HepG2 (cell line): ENCODE results near the gene PLEKHG5. TPM values are rescaled to one million over a fixed set of nuclear protein-coding genes. Genes with fewer than 3 reads are reported as not detected.

Experiments
- ATRX ChIP-seq: sonication (generic); formaldehyde crosslinking; IDR thresholded peaks from 2 replicates; pipeline ENCODE4 v1.4.0; 2020; ENCODE audit warnings: missing genetic modification reagents, borderline replicate concordance
- DNMT1 ChIP-seq: sonication (generic); formaldehyde crosslinking; IDR thresholded peaks from 2 replicates; pipeline ENCODE4 v1.5.1; 2020; ENCODE audit warnings: mild to moderate bottlenecking, missing genetic modification reagents
- FIP1L1 ChIP-seq: fragments of 200-400 bp; formaldehyde crosslinking; IDR thresholded peaks from 2 replicates; pipeline ENCODE4 v1.6.1; 2018; ENCODE audit warnings: low read depth, mild to moderate bottlenecking, low read length, moderate library complexity, borderline replicate concordance; ENCODE audit not compliant: insufficient read depth
- HMG20B ChIP-seq: conservative IDR thresholded peaks from 2 replicates; pipeline ENCODE4 v1.6.1; 2016; ENCODE audit warnings: missing genetic modification reagents, missing compliant biosample characterization
- KDM3A ChIP-seq: IDR thresholded peaks from 2 replicates; pipeline ENCODE4 v1.6.1; 2018; ENCODE audit warnings: low read depth, missing compliant biosample characterization
- MXD4 ChIP-seq: IDR thresholded peaks from 2 replicates; pipeline ENCODE4 v1.6.1; 2016; ENCODE audit warnings: mild to moderate bottlenecking, missing biosample characterization, missing genetic modification reagents
- NR3C1 ChIP-seq: sonication (generic); formaldehyde crosslinking; IDR thresholded peaks from 2 replicates; pipeline ENCODE4 v1.4.0; 2020; ENCODE audit warnings: missing genetic modification reagents
- RBAK ChIP-seq: sonication (generic); formaldehyde crosslinking; IDR thresholded peaks from 2 replicates; pipeline ENCODE4 v1.5.1; 2020; ENCODE audit warnings: mild to moderate bottlenecking, missing genetic modification reagents
- SRSF9 ChIP-seq: fragments of 200-400 bp; formaldehyde crosslinking; IDR thresholded peaks from 2 replicates; pipeline ENCODE4 v1.6.1; 2018; ENCODE audit warnings: borderline replicate concordance, mild to moderate bottlenecking, low read depth, low read length; ENCODE audit not compliant: insufficient read depth, poor library complexity, severe bottlenecking
- THAP11 ChIP-seq: IDR thresholded peaks from 2 replicates; pipeline ENCODE4 v1.6.1; 2016; ENCODE audit warnings: missing biosample characterization, missing genetic modification reagents
- ZFP36 ChIP-seq: fragments of 150-350 bp; IDR thresholded peaks from 2 replicates; pipeline ENCODE4 v1.6.1; 2018; ENCODE audit warnings: borderline replicate concordance, low read length, low read depth; ENCODE audit not compliant: partially characterized antibody
- ZFP36L2 ChIP-seq: sonication (generic); formaldehyde crosslinking; IDR thresholded peaks from 2 replicates; pipeline ENCODE4 v1.4.0; 2020; ENCODE audit warnings: missing genetic modification reagents
- ZNF33B ChIP-seq: sonication (generic); formaldehyde crosslinking; IDR thresholded peaks from 2 replicates; pipeline ENCODE4 v1.5.1; 2020; ENCODE audit warnings: mild to moderate bottlenecking, missing genetic modification reagents
- ZNF441 ChIP-seq: sonication (generic); formaldehyde crosslinking; IDR thresholded peaks from 2 replicates; pipeline ENCODE4 v1.7.0; 2021; ENCODE audit warnings: missing genetic modification reagents, borderline replicate concordance
- ZNF564 ChIP-seq: sonication (generic); formaldehyde crosslinking; IDR thresholded peaks from 2 replicates; pipeline ENCODE4 v1.8.1; 2023; ENCODE audit warnings: mild to moderate bottlenecking, missing genetic modification reagents
- ZNF724P ChIP-seq: sonication (generic); formaldehyde crosslinking; IDR thresholded peaks from 2 replicates; pipeline ENCODE4 v1.8.0; 2022; ENCODE audit warnings: missing genetic modification reagents, borderline replicate concordance
- ZNF75D ChIP-seq: sonication (generic); formaldehyde crosslinking; IDR thresholded peaks from 2 replicates; pipeline ENCODE4 v1.8.1; 2023; ENCODE audit warnings: missing genetic modification reagents, mild to moderate bottlenecking, borderline replicate concordance
- ZNF773 ChIP-seq: sonication (generic); formaldehyde crosslinking; IDR thresholded peaks from 2 replicates; pipeline ENCODE4 v1.4.0; 2020; ENCODE audit warnings: missing genetic modification reagents, borderline replicate concordance
- ZSCAN9 ChIP-seq: IDR thresholded peaks from 2 replicates; pipeline ENCODE4 v1.6.1; 2016; ENCODE audit warnings: borderline replicate concordance
- polyA plus RNA-seq, 8 experiments: library from polyadenylated mRNA; depleted of rRNA in 3 of 8; stranded (reverse) in 7 of 8; unstranded in 1 of 8; fragments of >200 nt; fragmentation: Illumina TruSeq in 4 of 8; extraction: Trizol in 4 of 8; gene quantifications; 2 replicates each; pipeline versions ENCODE4 v1.2.1 to v1.2.3, GENCODE V29; 2011 to 2016; ENCODE audit warnings: low read depth in 4 of 8, missing spikeins in 1 of 8, mixed read lengths in 1 of 8; ENCODE audit not compliant: insufficient read depth in 1 of 8
- total RNA-seq, 5 experiments: library from RNA; depleted of rRNA; stranded (reverse); fragments of >200 nt; fragmentation: Illumina TruSeq; extraction: Trizol; gene quantifications; 2 replicates each; pipeline ENCODE4 v1.2.3, GENCODE V29; 2016; ENCODE audit warnings: low read depth in 1 of 5
- TF ChIP-seq, protein P1 (sequence below): sonication (generic); formaldehyde crosslinking; IDR thresholded peaks from 2 replicates; pipeline ENCODE4 v1.4.0; 2020; ENCODE audit warnings: missing genetic modification reagents
- TF ChIP-seq, protein P2 (sequence below): sonication (generic); formaldehyde crosslinking; IDR thresholded peaks from 2 replicates; pipeline ENCODE4 v1.9.0; 2021; ENCODE audit warnings: missing genetic modification reagents, borderline replicate concordance
- TF ChIP-seq, protein P3 (sequence below): sonication (generic); formaldehyde crosslinking; IDR thresholded peaks from 2 replicates; pipeline ENCODE4 v1.4.0; 2020; ENCODE audit warnings: mild to moderate bottlenecking, low read depth, missing genetic modification reagents
- TF ChIP-seq, protein P4 (sequence below): sonication (generic); formaldehyde crosslinking; IDR thresholded peaks from 2 replicates; pipeline ENCODE4 v1.4.0; 2020; ENCODE audit warnings: low read depth, mild to moderate bottlenecking, missing genetic modification reagents
- TF ChIP-seq, protein P5 (sequence below): sonication (generic); formaldehyde crosslinking; IDR thresholded peaks from 2 replicates; pipeline ENCODE4 v1.4.0; 2020; ENCODE audit warnings: missing genetic modification reagents

The PLEKHG5 gene
- total and polyA plus RNA-seq, 2 of the 13 experiments (the other 11 are each of a cell fraction or from before 2014, with no cell fraction given), result 1.9 to 3.5 TPM

DNA sequence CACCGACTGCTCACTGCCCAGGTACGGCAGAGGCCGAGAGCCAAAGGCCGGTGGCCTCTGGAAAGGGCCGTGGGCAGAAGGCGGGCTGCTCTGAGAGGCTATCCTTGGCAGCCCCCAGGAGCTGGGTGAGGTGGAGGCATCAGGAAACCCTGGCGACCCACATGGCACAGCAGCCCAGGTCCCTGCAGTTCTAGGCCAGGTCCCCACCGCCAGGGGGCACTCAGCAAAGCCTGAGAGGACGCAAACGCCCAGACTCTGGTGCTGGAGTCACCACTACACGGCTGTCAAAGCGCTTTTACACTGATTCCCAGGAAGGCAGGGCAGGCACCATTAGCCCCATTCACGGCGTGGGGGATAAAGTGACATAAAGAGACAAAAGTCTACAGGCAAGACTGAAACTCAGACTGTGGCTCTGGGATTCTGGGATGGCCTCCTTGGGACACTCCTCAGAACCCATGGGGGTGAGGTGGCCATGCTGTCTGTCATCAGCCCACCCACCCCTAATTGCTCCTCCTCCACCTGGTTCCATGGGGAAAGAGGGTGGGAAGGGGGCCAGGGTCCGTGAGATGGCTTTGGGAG lies 4.9 kb downstream of the PLEKHG5 start (continued):
- TF ChIP-seq THAP11 (CRISPR knock-in tag) (0 out of 2 replicates have a peak, but pooled peaks have one; percentile 27), ZFP36 (no peak), MXD4 (no peak), FIP1L1 (no peak), ATRX (CRISPR knock-in tag) (no peak), ZNF564 (CRISPR knock-in tag) (no peak), ZFP36L2 (CRISPR knock-in tag) (no peak), KDM3A (CRISPR knock-in tag) (no peak), ZNF773 (no peak), RBAK (CRISPR knock-in tag) (0 out of 2 replicates have a peak, but pooled peaks have one; percentile 19), DNMT1 (CRISPR knock-in tag) (no peak), SRSF9 (no peak), ZNF441 (CRISPR knock-in tag) (no peak), ZNF75D (CRISPR knock-in tag) (no peak), HMG20B (CRISPR knock-in tag) (no peak), ZSCAN9 (CRISPR knock-in tag) (no peak), NR3C1 (CRISPR knock-in tag) (no peak), ZNF724P (no peak), ZNF33B (CRISPR knock-in tag) (no peak)
- TF ChIP-seq, protein P1, sequence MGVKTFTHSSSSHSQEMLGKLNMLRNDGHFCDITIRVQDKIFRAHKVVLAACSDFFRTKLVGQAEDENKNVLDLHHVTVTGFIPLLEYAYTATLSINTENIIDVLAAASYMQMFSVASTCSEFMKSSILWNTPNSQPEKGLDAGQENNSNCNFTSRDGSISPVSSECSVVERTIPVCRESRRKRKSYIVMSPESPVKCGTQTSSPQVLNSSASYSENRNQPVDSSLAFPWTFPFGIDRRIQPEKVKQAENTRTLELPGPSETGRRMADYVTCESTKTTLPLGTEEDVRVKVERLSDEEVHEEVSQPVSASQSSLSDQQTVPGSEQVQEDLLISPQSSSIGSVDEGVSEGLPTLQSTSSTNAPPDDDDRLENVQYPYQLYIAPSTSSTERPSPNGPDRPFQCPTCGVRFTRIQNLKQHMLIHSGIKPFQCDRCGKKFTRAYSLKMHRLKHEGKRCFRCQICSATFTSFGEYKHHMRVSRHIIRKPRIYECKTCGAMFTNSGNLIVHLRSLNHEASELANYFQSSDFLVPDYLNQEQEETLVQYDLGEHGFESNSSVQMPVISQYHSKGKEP (CRISPR knock-in tag), result no peak
- TF ChIP-seq, protein P2, sequence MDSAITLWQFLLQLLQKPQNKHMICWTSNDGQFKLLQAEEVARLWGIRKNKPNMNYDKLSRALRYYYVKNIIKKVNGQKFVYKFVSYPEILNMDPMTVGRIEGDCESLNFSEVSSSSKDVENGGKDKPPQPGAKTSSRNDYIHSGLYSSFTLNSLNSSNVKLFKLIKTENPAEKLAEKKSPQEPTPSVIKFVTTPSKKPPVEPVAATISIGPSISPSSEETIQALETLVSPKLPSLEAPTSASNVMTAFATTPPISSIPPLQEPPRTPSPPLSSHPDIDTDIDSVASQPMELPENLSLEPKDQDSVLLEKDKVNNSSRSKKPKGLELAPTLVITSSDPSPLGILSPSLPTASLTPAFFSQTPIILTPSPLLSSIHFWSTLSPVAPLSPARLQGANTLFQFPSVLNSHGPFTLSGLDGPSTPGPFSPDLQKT, result no peak
- TF ChIP-seq, protein P3, sequence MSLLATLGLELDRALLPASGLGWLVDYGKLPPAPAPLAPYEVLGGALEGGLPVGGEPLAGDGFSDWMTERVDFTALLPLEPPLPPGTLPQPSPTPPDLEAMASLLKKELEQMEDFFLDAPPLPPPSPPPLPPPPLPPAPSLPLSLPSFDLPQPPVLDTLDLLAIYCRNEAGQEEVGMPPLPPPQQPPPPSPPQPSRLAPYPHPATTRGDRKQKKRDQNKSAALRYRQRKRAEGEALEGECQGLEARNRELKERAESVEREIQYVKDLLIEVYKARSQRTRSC (CRISPR knock-in tag), result no peak
- TF ChIP-seq, protein P4, sequence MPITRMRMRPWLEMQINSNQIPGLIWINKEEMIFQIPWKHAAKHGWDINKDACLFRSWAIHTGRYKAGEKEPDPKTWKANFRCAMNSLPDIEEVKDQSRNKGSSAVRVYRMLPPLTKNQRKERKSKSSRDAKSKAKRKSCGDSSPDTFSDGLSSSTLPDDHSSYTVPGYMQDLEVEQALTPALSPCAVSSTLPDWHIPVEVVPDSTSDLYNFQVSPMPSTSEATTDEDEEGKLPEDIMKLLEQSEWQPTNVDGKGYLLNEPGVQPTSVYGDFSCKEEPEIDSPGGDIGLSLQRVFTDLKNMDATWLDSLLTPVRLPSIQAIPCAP, result no peak
- TF ChIP-seq, protein P5, sequence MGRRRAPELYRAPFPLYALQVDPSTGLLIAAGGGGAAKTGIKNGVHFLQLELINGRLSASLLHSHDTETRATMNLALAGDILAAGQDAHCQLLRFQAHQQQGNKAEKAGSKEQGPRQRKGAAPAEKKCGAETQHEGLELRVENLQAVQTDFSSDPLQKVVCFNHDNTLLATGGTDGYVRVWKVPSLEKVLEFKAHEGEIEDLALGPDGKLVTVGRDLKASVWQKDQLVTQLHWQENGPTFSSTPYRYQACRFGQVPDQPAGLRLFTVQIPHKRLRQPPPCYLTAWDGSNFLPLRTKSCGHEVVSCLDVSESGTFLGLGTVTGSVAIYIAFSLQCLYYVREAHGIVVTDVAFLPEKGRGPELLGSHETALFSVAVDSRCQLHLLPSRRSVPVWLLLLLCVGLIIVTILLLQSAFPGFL (CRISPR knock-in tag), result no peak
